CD4-positive, alpha-beta T cell treated with Interleukin-4 for 1 hour (primary cell): ENCODE data around the gene MRGPRX1.
"Not testable (repeated sequence)": the region's sequence is repeated elsewhere in the genome, so short reads cannot be mapped to it uniquely, and the experiment has no call there.

Source experiments
- DNase-seq, 2 donors: peaks; one replicate each; pipeline ENCODE4 v3.0.0-alpha.2; 2020 to 2022

Gene MRGPRX1

GRCh38 chr11:18939314-18939713, at the start of gene MRGPRX1:
MRGPRX1 (minus strand) TSS chr11:18939414; CDS start chr11:18934784, 4,630 bp downstream.
- no peak for DNase-seq

- DNase-seq = no peak
Observed at GRCh38 chr11:18987454-18988231, 48.4 kb upstream of the MRGPRX1 start.

DNA sequence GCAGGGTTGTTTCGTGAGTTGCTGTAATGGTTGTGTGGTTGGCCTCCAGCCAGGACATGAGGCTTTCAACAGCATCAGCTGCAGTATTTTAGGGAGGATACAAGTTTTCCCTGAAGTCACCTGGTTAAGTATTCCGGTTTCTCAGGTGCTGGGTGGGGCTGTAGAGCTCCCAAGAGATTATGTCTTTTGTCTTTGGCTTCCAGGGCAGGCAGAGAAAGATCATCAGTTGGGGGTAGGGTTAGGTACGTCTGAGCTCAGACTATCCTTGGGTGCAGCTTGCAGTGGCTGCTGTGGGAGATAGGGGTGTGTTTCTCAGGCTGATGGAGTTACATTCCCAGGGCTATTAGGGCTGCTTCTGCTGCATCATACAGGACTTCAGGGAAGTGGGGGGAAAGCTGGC, 47.5 kb upstream of the MRGPRX1 start:
- no peak for DNase-seq

DNA sequence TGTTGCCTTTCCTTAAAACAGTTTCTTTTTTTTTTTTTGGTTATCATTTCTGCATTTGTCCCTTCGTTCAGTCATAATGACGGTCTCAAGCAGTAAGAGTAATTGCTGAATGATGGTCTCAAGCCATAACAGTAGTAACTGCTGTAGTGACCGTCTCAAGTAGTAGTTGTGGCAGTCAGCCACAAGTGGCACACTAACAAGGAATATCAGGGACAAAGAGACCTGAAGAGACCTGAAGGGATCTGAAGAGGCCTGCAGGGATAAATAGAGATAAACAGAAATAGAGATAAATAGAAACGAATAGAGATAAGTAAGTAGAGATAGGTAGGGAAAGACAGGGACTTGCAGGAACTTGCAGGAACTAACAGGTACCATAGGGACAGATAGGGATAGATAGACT, 42.7 kb upstream of the MRGPRX1 start:
- no peak for DNase-seq

- DNase-seq = no peak
Observed at GRCh38 chr11:18974192-18974591, 35.0 kb upstream of the MRGPRX1 start.

GRCh38 chr11:18972336-18972735, 33.1 kb upstream of the MRGPRX1 start:
- no peak for DNase-seq

DNA sequence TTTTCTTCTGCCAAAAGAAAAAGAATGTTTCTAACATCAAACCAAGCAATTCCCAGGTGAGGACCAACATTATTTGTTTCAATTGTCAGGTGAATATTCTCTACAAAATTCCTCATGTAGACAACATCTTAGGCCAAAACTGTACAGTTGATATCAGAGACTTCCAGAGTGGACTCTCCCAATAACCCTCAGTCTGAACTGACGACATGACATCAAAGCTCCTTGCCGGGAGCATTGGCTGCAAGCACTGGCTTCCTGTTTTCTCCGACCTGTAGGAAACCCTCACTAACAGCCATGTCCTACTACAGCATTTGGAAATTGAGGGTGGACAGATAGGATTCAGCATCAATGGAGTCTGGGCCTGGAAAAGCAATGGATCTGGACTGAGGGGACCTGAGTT, 30.5 kb upstream of the MRGPRX1 start:
- no peak for DNase-seq

DNA sequence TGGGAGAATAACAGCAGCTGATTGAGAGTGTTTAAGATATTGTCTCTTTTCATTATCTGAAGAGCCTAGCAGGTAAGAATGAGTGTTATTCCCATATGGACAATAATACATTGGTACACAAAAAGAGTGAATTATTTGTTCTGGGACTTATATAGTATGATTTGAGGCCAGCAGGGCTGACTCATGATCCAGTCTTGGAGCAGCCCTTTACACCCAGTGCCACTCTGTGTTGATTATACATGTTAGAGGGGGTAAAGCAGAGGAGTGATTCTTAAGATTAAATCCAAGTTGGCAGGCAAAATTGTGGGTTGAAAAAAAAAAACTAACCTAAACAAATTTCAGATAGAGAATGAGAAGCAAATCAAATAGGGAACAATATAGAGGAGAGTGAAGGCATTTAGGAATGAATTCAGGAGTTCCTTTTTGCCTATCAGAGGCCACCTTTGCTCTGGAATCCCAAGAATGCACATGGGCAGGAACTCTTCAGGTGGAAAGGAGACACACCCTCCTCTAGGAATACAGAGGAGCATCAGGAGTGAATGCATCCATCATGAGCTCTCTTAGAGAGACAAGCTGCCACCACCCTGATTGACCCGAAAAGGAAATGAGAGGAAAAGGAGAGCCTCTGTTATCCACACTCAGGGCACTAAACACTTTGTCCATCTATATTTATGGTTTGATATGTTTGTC, 19.2 kb upstream of the MRGPRX1 start:
- no peak for DNase-seq

GRCh38 chr11:18956630-18957029, 17.4 kb upstream of the MRGPRX1 start:
- DNase-seq = no peak

GRCh38 chr11:18936002-18936673, 3.1 kb downstream of the MRGPRX1 start:
- DNase-seq = no peak

GRCh38 chr11:18934195-18934814, 4.9 kb downstream of the MRGPRX1 start:
- DNase-seq = no peak

- DNase-seq = no peak
Observed at GRCh38 chr11:18927550-18928322, 11.5 kb downstream of the MRGPRX1 start.

DNA sequence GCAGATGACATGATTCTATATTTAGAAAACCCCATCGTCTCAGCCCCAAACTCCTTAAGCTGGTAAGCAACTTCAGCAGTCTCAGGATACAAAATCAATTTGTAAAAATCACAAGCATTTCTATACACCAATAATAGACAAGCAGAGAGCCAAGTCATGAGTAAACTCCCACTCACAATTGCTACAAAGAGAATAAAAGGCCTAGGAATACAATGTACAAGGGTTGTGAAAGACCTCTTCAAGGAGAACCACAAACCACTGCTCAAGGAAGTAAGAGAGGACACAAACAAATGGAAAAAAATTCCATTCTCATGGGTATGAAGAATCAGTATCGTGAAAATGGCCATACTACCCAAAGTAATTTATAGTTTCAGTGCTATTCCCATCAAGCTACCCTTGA, 13.8 kb downstream of the MRGPRX1 start:
- not testable (repeated sequence) for DNase-seq

- no peak for DNase-seq
Observed at GRCh38 chr11:18912883-18913282, 26.3 kb downstream of the MRGPRX1 start.

GRCh38 chr11:18907391-18907790, 31.8 kb downstream of the MRGPRX1 start:
- DNase-seq = no peak

GRCh38 chr11:18900637-18901036, 38.6 kb downstream of the MRGPRX1 start:
- DNase-seq = not testable (repeated sequence)

GRCh38 chr11:18900151-18900611, 39.0 kb downstream of the MRGPRX1 start:
- not testable (repeated sequence) for DNase-seq

DNA sequence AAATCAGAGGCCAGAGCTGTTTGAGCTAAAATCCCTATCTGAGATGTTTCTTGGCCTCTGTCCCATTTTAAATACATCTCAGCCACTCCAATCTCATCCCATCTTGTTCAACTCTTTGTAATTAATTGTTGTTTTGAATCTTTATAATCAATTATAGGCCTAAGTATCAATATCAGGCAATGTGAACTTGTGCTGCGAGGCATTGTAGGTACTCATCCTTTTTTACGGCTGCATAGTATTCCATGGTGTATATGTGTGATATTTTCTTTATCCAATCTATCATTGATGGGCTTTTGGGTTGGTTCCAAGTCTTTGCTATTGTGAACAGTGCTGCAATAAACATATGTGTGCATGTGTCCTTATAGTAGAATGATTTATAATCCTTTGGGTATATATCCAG, 47.5 kb downstream of the MRGPRX1 start:
- not testable (repeated sequence) for DNase-seq

DNA sequence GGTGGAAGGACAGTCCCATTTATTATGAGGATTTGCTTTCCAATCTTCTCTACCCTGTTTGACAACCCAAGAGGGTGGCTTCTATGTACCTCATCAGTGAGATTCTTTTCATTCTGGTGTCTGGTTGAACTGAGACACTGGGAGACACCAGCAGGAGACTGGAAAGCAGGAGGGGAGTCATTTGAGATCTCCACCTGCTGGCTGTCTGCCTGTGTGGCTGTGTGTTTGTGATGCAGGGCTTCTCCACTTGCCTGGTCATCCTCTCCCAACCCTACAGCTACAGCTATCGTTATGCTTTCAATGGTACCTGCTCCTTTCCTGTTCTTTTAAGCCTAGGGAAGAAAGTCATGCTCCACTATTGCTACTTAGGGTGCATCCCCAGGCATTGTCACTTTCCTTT, 48.6 kb downstream of the MRGPRX1 start:
- DNase-seq = no peak
